Mucosa of descending colon (tissue), 3 donors: ENCODE results near the gene CCDC157. TPM values are rescaled to one million over a fixed set of nuclear protein-coding genes. Genes with fewer than 3 reads are reported as not detected.
A peak's percentile ranks its signal among the peaks of the same experiment; 100 is the strongest.

ENCODE experiments used
- ATAC-seq: fragments of 200-7000 bp; cut with Tn5 transposase; one replicate; pipeline ENCODE4 v1.9.1; 2020; ENCODE audit warnings: mild to moderate bottlenecking, moderate library complexity
- DNase-seq, 3 donors: peaks; one replicate each; pipeline ENCODE4 v3.0.0-alpha.2; 2020
- H3K36me3 ChIP-seq: fragments of 200-600 bp; one replicate; pipeline ENCODE4 v1.8.0; 2021; ENCODE audit warnings: low read depth, mild to moderate bottlenecking
- H3K4me1 ChIP-seq: fragments of 200-600 bp; one replicate; pipeline ENCODE4 v1.8.0; 2021; ENCODE audit warnings: low read depth, mild to moderate bottlenecking
- H3K4me3 ChIP-seq: fragments of 200-600 bp; one replicate; pipeline ENCODE4 v1.8.0; 2021; ENCODE audit warnings: mild to moderate bottlenecking
- H3K9me3 ChIP-seq: fragments of 200-600 bp; one replicate; pipeline ENCODE4 v1.8.0; 2021; ENCODE audit warnings: mild to moderate bottlenecking
- CTCF ChIP-seq: fragments of 200-600 bp; IDR thresholded peaks from one replicate; pipeline ENCODE4 v1.8.0; 2022; ENCODE audit warnings: antibody characterized with exemption, mild to moderate bottlenecking
- intact Hi-C, 2 donors: fragments of 100-400 bp; cut with DNase I in 1 of 2; cut with micrococcal nuclease in 1 of 2; formaldehyde crosslinking; loops; one replicate each; pipeline versions ENCODE4 v1.11.0 to v1.11.1; 2022; cut with DNase I, micrococcal nuclease
- total RNA-seq, 3 donors: library from RNA; stranded (reverse); fragmentation: NEBNext Ultra II Directional in 2 of 3; extraction: Animal tissue kit (Norgen Biotek cat#: 25700) in 2 of 3; gene quantifications; one replicate each; pipeline versions ENCODE4 v1.2.1 to v1.2.4, GENCODE V29; 2021 to 2023
- donor health status: DM: no; HTN: no; CAD: no; lungs with moderate emphysema.
- donor health status: DM: no; HTN: no; CAD: no.
- donor health status: DM: no; HTN: yes; CAD: no.

CCDC157 gene
- total RNA-seq, 3 donors from 2014 or later, result 1.6 to 2.2 (median 1.8) TPM

GRCh38 chr22:30380011-30380410 is 23.2 kb downstream of the CCDC157 start:
- intact Hi-C loops, result loop anchor here in 1 of 2 donors (5.0 kb wide), 1 partner anchor 113 kb away; the partner anchor contains the start of gene OSM
- no peak overlapping the region for H3K4me3 ChIP-seq
- no peaks in the 10 kb centered on the region for H3K9me3 ChIP-seq
- no peaks in the 10 kb centered on the region for H3K36me3 ChIP-seq
- ATAC-seq, result no peak
- TF ChIP-seq CTCF, result no peak
- no peak for DNase-seq
- no peaks in the 10 kb centered on the region for H3K4me1 ChIP-seq

- Histone ChIP-seq H3K36me3 (no peaks in the 10 kb centered on the region), H3K4me1 (peaks cover 2% of the 10 kb centered on the region), H3K9me3 (no peaks in the 10 kb centered on the region), H3K4me3 (no peak overlapping the region)
- intact Hi-C loops, result loop anchor here in 1 of 2 donors (5.0 kb wide), 1 partner anchor 114 kb away; the partner anchor contains the start of gene OSM
- ATAC-seq, result no peak
- TF ChIP-seq CTCF, result no peak
- DNase-seq, result no peak
Measured at GRCh38 chr22:30381264-30381663, 24.5 kb downstream of the CCDC157 start.

- H3K4me1 ChIP-seq, result peaks cover 8% of the 10 kb centered on the region
- intact Hi-C loops, result loop anchor here in 1 of 2 donors (5.0 kb wide), 1 partner anchor 115 kb away; the partner anchor contains the start of gene OSM
- no peaks in the 10 kb centered on the region for H3K36me3 ChIP-seq
- TF ChIP-seq CTCF, result no peak
- DNase-seq (no peak), ATAC-seq (no peak)
- no peaks in the 10 kb centered on the region for H3K9me3 ChIP-seq
- H3K4me3 ChIP-seq, result no peak overlapping the region
Measured at GRCh38 chr22:30382340-30382739, 25.5 kb downstream of the CCDC157 start.

GRCh38 chr22:30383061-30383460 is 26.3 kb downstream of the CCDC157 start:
- Histone ChIP-seq H3K36me3 (no peaks in the 10 kb centered on the region), H3K4me3 (no peak overlapping the region), H3K9me3 (no peaks in the 10 kb centered on the region), H3K4me1 (peaks cover 11% of the 10 kb centered on the region)
- TF ChIP-seq CTCF, result no peak
- no peak for ATAC-seq
- intact Hi-C loops, result loop anchor here in 1 of 2 donors (5.0 kb wide), 1 partner anchor 116 kb away; the partner anchor contains the start of gene OSM
- DNase-seq, result no peak

GRCh38 chr22:30385942-30386341 is 29.1 kb downstream of the CCDC157 start:
- Histone ChIP-seq H3K4me3 (no peak overlapping the region), H3K9me3 (no peaks in the 10 kb centered on the region), H3K4me1 (peaks cover 11% of the 10 kb centered on the region), H3K36me3 (no peaks in the 10 kb centered on the region)
- ATAC-seq, result no peak
- DNase-seq, result no peak
- intact Hi-C loops, result no loop called here
- no peak for TF ChIP-seq CTCF

DNA sequence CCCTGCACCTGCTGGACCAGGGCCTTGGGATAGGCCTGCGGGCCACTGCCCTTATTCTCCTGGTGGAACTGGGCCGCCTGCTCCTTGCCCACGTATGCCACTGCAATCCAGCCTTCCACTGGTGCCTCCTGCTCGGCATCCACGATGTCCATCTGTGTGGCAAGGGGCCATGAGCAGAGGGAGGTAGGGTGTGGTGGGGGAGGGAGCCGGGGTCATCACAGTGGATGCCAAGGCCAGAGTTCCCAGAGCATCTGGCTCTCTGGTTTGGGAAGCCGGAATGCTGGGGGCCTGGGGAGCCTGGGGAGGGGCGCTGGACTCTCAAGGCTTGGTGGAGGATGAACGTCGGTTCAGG is 29.8 kb downstream of the CCDC157 start:
- intact Hi-C loops, result no loop called here
- Histone ChIP-seq H3K4me1 (peaks cover 11% of the 10 kb centered on the region), H3K36me3 (no peaks in the 10 kb centered on the region), H3K9me3 (no peaks in the 10 kb centered on the region), H3K4me3 (peak overlapping the region; percentile 32)
- DNase-seq, result no peak
- ATAC-seq, result no peak
- TF ChIP-seq CTCF, result no peak
